Keratinocyte (primary cell): Measurements from ENCODE around the gene TACC3.

ENCODE experiments used
- EZH2 ChIP-seq: IDR thresholded peaks from one replicate; pipeline ENCODE4 v1.6.1; 2012; ENCODE audit warnings: inconsistent platforms, mild to moderate bottlenecking, low read length, moderate library complexity
- TF ChIP-seq, protein P1 (sequence below), 3 experiments: IDR thresholded peaks in 1 of 3; conservative IDR thresholded peaks in 1 of 3; optimal IDR thresholded peaks in 1 of 3; 2 replicates in 2 of 3; 3 replicates in 1 of 3; pipeline versions ENCODE3 to v1.5.1; 2011; ENCODE audit warnings: low read length in 3 of 3, mild to moderate bottlenecking in 3 of 3, moderate library complexity in 2 of 3, control low read depth in 1 of 3, inconsistent platforms in 1 of 3; ENCODE audit not compliant: insufficient read depth in 2 of 3; ENCODE audit errors: extremely low read depth in 1 of 3

DNA sequence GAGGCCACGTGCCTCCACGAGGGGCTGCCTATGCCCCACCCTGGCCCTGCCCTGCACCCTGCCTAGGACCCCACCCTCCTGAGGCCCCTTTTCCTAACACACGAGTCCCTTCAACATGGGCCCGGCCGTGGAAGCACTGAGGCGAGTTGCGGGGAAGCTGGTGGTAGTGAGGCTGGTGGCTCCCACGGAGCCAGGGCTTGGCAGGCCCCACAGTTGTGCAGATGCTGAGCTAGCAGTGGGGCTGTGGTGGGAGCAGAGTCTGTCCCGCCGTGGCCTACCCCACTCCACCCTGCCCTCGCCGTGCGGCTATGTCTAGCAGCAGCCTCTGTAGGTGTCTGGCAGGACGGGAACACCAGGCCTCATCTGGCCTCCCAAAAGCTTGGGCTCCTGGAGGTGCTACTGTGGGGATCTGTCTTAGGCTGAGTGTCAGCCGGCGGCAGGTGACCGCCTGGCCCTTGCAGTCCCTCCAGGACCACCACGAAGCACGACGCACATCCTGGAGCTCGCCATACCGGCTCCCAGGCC, 18.8 kb downstream of the TACC3 start:
- TF ChIP-seq, protein P1, sequence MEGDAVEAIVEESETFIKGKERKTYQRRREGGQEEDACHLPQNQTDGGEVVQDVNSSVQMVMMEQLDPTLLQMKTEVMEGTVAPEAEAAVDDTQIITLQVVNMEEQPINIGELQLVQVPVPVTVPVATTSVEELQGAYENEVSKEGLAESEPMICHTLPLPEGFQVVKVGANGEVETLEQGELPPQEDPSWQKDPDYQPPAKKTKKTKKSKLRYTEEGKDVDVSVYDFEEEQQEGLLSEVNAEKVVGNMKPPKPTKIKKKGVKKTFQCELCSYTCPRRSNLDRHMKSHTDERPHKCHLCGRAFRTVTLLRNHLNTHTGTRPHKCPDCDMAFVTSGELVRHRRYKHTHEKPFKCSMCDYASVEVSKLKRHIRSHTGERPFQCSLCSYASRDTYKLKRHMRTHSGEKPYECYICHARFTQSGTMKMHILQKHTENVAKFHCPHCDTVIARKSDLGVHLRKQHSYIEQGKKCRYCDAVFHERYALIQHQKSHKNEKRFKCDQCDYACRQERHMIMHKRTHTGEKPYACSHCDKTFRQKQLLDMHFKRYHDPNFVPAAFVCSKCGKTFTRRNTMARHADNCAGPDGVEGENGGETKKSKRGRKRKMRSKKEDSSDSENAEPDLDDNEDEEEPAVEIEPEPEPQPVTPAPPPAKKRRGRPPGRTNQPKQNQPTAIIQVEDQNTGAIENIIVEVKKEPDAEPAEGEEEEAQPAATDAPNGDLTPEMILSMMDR (optimal IDR thresholded peaks at IDR 0.05 in 1 of 3, IDR thresholded peaks at IDR 0.05 in 1 of 3, conservative IDR thresholded peaks at IDR 0.05 in 1 of 3; ENCODE audit: extremely low read depth in 1 of 3, insufficient read depth in 2 of 3, low read length in 3 of 3) = no peak
- TF ChIP-seq EZH2 = no peak
